ENCODE results near the gene PLCB4.

PLCB4 gene

DNA sequence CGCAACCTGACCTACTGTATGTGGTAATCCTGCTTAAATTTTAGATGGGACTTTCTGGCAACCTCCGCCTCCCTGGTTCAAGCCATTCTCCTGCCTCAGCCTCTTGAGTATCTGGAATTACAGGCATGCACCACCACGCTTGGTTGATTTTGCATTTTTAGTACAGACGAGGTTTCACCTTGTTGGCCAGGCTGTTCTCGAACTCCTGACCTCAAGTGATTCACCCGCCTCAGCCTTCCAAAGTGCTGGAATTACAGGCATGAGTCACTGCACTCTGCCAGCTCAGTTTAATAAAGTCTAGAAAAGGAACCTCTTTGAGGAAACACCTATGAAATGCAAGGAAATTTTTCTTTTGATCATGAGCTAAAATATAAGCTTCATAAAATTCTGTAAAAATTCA is 9.0 kb upstream of the PLCB4 start:
- H3K9ac ChIP-seq (ENCODE audit: low read length), result no peak overlapping the region
- H3K27ac ChIP-seq (ENCODE audit: low read depth, low read length), result no peak overlapping the region

DNA sequence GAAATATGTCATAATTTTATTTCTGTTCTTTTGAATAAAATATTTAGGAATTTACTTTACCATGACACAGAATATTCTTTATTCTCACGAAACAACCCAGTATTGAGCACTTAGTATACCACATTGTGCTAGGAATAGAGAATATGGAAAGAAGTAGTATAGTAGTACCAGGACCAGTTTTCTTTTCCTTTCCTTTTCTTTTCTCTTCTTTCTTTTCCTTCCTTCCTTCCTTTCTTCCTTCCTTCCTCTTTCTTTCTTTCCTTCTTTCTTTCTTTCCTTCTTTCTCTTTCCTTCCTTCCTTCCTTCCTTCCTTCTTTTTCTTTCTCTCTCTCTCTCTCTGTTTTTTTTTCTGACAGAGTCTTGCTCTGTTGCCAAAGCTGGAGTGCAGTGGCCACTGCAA is 7.5 kb upstream of the PLCB4 start:
- Histone ChIP-seq H3K4me3 (ENCODE audit: low read depth, low read length) (no peak overlapping the region), H3K27ac (ENCODE audit: low read depth, low read length) (no peak overlapping the region), H3K27me3 (ENCODE audit: control insufficient read depth, insufficient read depth, low read length) (no peaks in the 10 kb centered on the region), H3K9me3 (ENCODE audit: control insufficient read depth, insufficient read depth, low read depth, low read length) (no peaks in the 10 kb centered on the region), H3K4me1 (ENCODE audit: control insufficient read depth, insufficient read depth, low read length) (no peaks in the 10 kb centered on the region), H3K9ac (ENCODE audit: low read length) (no peak overlapping the region), H3K36me3 (ENCODE audit: control insufficient read depth, insufficient read depth, low read length) (no peaks in the 10 kb centered on the region)

More for the DNA sequence above, 9.0 kb upstream of the PLCB4 start:
- Histone ChIP-seq H3K36me3 (ENCODE audit: control insufficient read depth, insufficient read depth, low read length) (no peaks in the 10 kb centered on the region), H3K9me3 (ENCODE audit: control insufficient read depth, insufficient read depth, low read depth, low read length) (no peaks in the 10 kb centered on the region), H3K27me3 (ENCODE audit: control insufficient read depth, insufficient read depth, low read length) (no peaks in the 10 kb centered on the region), H3K4me3 (ENCODE audit: low read depth, low read length) (no peak overlapping the region), H3K4me1 (ENCODE audit: control insufficient read depth, insufficient read depth, low read length) (no peaks in the 10 kb centered on the region)

DNA sequence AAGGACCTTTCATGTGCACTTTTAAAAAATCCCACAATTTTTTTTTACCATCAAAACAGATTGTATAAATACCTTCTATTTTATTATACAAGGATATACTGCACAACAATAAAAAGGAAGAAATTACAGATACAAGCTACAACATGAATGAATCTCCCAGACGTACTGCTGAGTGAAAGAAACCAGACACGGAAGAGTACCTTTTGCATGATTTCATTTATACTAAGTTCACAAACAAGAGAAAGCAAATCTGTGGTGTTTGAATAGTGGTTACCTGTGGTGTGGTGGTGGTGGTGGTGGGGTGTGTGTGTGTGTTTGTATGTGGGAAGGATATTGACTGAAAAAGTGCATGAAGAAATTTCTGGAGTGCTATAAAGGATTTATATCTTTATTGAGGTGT is 6.8 kb upstream of the PLCB4 start:
- peaks cover under 1% of the 10 kb centered on the region; the same call in 1 of the 2 replicates for H3K4me1 ChIP-seq (ENCODE audit: control insufficient read depth, insufficient read depth, low read length)
- H3K4me3 ChIP-seq (ENCODE audit: low read depth, low read length), result no peak overlapping the region
- H3K36me3 ChIP-seq (ENCODE audit: control insufficient read depth, insufficient read depth, low read length), result no peaks in the 10 kb centered on the region
- no peak overlapping the region for H3K9ac ChIP-seq (ENCODE audit: low read length)
- no peaks in the 10 kb centered on the region for H3K27me3 ChIP-seq (ENCODE audit: control insufficient read depth, insufficient read depth, low read length)
- H3K9me3 ChIP-seq (ENCODE audit: control insufficient read depth, insufficient read depth, low read depth, low read length), result no peaks in the 10 kb centered on the region
- no peak overlapping the region for H3K27ac ChIP-seq (ENCODE audit: low read depth, low read length)

DNA sequence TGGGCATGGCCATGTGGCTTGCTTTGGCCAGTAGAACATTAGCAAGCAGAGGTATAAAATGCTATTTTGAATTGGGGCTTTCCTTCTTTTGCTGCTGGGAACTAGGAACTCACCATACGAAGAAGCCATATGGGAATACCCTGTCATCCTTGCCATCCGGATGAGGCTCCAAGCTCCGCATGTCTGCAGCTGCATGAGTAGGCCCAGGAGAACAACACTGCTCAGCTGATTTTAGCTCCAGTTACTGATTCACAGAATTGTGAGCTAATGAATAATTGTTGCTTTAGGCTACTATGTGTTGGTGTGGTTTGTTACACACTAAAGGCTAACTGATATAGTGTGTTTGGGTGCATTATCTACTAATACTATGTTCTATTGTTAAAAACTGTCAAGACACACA is 2.7 kb upstream of the PLCB4 start:
- no peak overlapping the region for H3K27ac ChIP-seq (ENCODE audit: low read depth, low read length)
- H3K9ac ChIP-seq (ENCODE audit: low read length), result no peak overlapping the region
- no peaks in the 10 kb centered on the region for H3K36me3 ChIP-seq (ENCODE audit: control insufficient read depth, insufficient read depth, low read length)
- no peak overlapping the region for H3K4me3 ChIP-seq (ENCODE audit: low read depth, low read length)
- peaks cover 20% of the 10 kb centered on the region for H3K4me1 ChIP-seq (ENCODE audit: control insufficient read depth, insufficient read depth, low read length)
- H3K9me3 ChIP-seq (ENCODE audit: control insufficient read depth, insufficient read depth, low read depth, low read length), result no peaks in the 10 kb centered on the region
- H3K27me3 ChIP-seq (ENCODE audit: control insufficient read depth, insufficient read depth, low read length), result no peaks in the 10 kb centered on the region

DNA sequence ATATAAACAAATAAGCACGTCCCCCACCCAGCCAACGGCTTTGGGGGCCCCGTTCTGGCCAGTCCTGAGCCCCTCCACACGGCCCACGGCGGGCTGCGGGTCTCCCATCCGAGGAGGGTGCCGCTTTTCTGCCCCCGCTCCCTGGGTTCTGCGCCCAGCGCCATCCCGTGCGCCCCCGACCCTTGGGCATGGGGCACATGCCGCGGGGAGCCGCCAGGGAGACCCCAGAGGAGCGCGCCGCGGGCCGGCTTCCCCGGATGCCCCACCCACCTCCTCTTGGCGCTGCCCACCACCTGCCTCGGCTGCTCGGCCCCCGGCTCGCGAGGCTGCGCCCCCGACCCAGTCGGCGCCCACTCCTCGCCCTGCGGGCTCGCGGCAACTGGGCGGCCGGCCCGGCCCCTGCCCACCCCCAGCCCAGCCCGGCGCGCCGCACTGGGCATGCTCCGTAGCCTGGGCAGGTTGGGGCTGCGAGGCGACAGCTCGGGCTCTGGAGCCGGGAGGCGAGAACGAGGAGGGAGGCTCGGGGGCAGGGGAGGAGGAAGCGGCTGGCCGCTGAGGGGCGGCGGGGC is 570 bp upstream of the PLCB4 start:
- Histone ChIP-seq H3K27ac (ENCODE audit: low read depth, low read length) (no peak overlapping the region), H3K27me3 (ENCODE audit: control insufficient read depth, insufficient read depth, low read length) (no peaks in the 10 kb centered on the region), H3K4me3 (ENCODE audit: low read depth, low read length) (peak overlapping the region; percentile 73), H3K4me1 (ENCODE audit: control insufficient read depth, insufficient read depth, low read length) (peaks cover 42% of the 10 kb centered on the region), H3K9ac (ENCODE audit: low read length) (peak overlapping the region; percentile 68), H3K36me3 (ENCODE audit: control insufficient read depth, insufficient read depth, low read length) (no peaks in the 10 kb centered on the region), H3K9me3 (ENCODE audit: control insufficient read depth, insufficient read depth, low read depth, low read length) (no peaks in the 10 kb centered on the region)

DNA sequence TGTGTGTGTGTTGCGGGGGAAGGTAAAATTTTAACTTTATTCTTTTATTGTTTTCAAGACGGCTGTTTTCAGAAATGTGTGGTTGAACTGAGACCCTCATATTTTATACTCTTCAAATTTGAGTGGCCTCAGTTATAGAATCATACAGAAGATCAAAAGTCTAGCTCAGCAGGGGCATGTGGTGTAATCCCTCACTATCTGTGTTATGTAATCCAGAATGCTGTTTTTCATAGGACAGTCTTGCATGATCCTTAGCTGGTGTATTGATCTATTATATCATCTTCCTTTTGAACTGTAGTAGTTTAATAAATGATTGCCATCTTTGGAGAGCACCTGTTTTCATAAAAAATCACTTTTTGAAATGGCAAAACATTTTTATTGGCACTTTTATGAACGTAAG is 1.4 kb downstream of the PLCB4 start:
- Histone ChIP-seq H3K9me3 (ENCODE audit: control insufficient read depth, insufficient read depth, low read depth, low read length) (no peaks in the 10 kb centered on the region), H3K4me1 (ENCODE audit: control insufficient read depth, insufficient read depth, low read length) (peaks cover 62% of the 10 kb centered on the region), H3K4me3 (ENCODE audit: low read depth, low read length) (peak overlapping the region; percentile 16; the same call in 1 of the 2 replicates), H3K27ac (ENCODE audit: low read depth, low read length) (no peak overlapping the region), H3K27me3 (ENCODE audit: control insufficient read depth, insufficient read depth, low read length) (no peaks in the 10 kb centered on the region), H3K36me3 (ENCODE audit: control insufficient read depth, insufficient read depth, low read length) (no peaks in the 10 kb centered on the region), H3K9ac (ENCODE audit: low read length) (no peak overlapping the region)

DNA sequence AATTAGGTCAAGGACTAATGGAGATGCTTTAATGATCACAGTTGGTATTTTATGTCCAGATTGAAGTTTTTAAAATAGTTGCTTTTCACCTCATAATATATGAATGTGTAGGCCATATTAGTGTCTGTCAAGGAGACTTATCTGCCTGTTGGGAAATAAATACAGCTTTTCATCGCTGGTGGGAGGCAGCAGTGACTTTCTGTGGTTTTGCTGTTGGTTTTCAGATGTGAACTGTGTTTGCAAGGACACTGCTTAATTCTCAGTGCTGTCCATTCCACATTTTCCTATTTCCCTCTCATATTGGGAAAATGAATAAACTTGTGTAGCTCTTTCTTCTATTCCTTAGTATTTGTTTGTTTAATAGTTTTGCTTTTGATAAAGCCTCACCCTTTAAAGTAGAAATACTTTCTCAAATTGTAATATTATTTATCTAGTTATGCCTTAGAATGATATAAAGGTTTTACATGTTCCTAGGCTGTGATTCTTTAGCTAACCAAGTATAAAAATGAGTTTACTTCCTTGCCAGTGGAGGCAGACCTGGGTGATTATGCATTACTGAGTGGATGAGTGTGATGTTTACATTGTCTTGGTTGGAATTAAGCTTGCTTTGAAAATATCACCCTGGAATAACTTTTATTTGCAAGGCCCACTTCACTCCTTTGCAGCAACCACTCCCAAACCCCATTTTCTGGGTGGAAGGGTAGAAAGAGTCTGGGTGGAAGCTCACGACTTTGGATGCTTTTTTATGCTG is 3.3 kb downstream of the PLCB4 start:
- peak overlapping the region; percentile 4; the same call in 1 of the 2 replicates for H3K4me3 ChIP-seq (ENCODE audit: low read depth, low read length)
- H3K9ac ChIP-seq (ENCODE audit: low read length), result peak overlapping the region; percentile 11
- peaks cover 69% of the 10 kb centered on the region for H3K4me1 ChIP-seq (ENCODE audit: control insufficient read depth, insufficient read depth, low read length)

DNA sequence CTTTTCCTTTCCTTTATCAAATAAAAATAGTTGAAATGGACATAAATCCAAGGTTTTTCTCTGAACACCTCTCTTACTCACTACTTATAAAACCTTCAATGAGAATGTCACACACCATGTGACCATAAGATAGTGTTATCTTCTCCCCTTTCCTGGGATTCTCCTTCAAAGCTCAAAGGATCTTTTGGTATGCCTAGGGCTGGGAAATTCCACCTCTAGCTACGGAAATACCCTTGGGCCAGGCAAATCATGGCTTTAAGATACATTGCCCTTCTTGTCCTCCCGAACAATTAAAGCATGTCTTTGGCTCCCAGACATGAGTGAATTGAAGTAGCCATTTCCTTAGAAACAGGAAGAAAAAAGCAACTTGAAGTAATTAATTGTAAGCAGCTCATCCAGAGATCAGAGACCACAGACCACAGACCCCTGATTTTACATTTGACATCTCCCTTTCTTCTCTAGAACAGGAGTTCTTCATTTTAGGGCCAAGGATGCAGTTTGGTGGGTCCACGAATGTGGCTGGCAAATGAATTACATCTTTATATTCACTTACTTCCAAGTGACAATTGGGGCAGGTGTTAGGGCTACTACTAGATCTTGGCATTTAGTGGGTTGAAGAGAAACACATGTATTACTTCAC is 4.1 kb downstream of the PLCB4 start:
- Histone ChIP-seq H3K27me3 (ENCODE audit: control insufficient read depth, insufficient read depth, low read length) (no peaks in the 10 kb centered on the region), H3K36me3 (ENCODE audit: control insufficient read depth, insufficient read depth, low read length) (no peaks in the 10 kb centered on the region), H3K4me1 (ENCODE audit: control insufficient read depth, insufficient read depth, low read length) (peaks cover 65% of the 10 kb centered on the region), H3K4me3 (ENCODE audit: low read depth, low read length) (peak overlapping the region; percentile 4; the same call in 1 of the 2 replicates), H3K9ac (ENCODE audit: low read length) (peak overlapping the region; percentile 11), H3K9me3 (ENCODE audit: control insufficient read depth, insufficient read depth, low read depth, low read length) (no peaks in the 10 kb centered on the region), H3K27ac (ENCODE audit: low read depth, low read length) (peak overlapping the region; percentile 50; the same call in 1 of the 2 replicates)

More for the DNA sequence above, 3.3 kb downstream of the PLCB4 start:
- H3K36me3 ChIP-seq (ENCODE audit: control insufficient read depth, insufficient read depth, low read length), result no peaks in the 10 kb centered on the region
- H3K27me3 ChIP-seq (ENCODE audit: control insufficient read depth, insufficient read depth, low read length), result no peaks in the 10 kb centered on the region
- H3K27ac ChIP-seq (ENCODE audit: low read depth, low read length), result peak overlapping the region; percentile 50; the same call in 1 of the 2 replicates
- H3K9me3 ChIP-seq (ENCODE audit: control insufficient read depth, insufficient read depth, low read depth, low read length), result no peaks in the 10 kb centered on the region

DNA sequence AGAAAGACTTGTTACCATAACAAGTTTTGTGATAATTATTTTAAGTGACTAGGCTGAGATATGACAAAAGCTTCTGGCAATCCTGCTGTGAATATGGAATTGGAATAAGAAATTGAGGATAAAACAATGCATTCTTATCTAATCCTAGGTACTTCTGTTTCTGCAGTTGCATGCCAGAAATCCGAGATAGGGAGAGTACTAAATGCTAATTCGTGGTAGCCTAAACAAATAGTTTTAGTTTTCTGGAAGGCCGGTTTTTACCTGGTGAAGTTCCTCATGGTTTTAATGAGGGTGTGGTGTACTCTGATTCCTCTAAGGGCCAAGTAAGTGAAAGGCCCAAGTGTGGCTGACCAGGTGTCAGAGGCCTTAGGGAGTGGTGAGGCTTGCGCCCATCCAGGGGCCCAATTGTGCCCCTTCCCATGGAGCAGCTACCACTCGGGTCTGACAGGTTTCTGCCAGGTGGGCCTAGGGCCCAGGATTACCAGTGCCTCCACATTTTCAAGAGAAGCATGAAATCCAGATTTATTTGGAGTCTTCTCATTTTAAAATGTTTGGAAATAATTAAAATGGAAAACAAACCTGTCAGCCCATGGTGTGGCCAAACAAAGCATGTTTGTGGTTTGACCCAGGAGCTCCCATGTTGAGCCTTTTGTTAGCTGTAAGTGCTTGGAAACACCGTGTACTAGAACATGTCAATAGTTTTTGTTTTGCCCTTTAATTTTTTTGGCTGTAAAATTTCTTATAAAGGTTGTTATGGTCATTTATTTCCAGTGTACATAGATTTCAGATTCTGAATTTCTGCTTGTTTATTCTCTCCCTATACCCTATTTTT is 6.6 kb downstream of the PLCB4 start:
- H3K9ac ChIP-seq (ENCODE audit: low read length), result no peak overlapping the region
- H3K4me3 ChIP-seq (ENCODE audit: low read depth, low read length), result no peak overlapping the region
- H3K27me3 ChIP-seq (ENCODE audit: control insufficient read depth, insufficient read depth, low read length), result no peaks in the 10 kb centered on the region
- H3K9me3 ChIP-seq (ENCODE audit: control insufficient read depth, insufficient read depth, low read depth, low read length), result no peaks in the 10 kb centered on the region
- peaks cover 64% of the 10 kb centered on the region for H3K4me1 ChIP-seq (ENCODE audit: control insufficient read depth, insufficient read depth, low read length)
- no peaks in the 10 kb centered on the region for H3K36me3 ChIP-seq (ENCODE audit: control insufficient read depth, insufficient read depth, low read length)
- H3K27ac ChIP-seq (ENCODE audit: low read depth, low read length), result no peak overlapping the region

DNA sequence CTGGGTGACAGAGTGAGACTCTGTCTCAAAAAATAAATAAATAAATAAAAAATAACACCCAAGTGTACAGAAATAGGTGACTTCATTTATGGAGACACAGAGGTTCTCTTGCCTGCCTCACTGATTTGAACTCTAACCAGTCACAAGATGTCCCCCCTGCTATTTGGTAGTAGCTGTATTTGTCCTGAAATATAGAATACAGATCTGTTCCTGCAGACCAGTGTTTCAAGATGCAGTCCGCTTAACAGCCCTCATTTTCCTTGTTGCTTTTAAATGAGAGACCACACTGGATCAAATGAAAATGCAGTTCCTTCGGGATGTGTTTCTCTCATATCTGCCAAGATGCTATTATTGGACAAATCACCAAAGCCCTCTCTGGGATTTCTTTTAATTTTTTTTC is 7.6 kb downstream of the PLCB4 start:
- Histone ChIP-seq H3K27ac (ENCODE audit: low read depth, low read length) (no peak overlapping the region), H3K9ac (ENCODE audit: low read length) (no peak overlapping the region), H3K4me3 (ENCODE audit: low read depth, low read length) (no peak overlapping the region), H3K9me3 (ENCODE audit: control insufficient read depth, insufficient read depth, low read depth, low read length) (no peaks in the 10 kb centered on the region), H3K36me3 (ENCODE audit: control insufficient read depth, insufficient read depth, low read length) (no peaks in the 10 kb centered on the region), H3K4me1 (ENCODE audit: control insufficient read depth, insufficient read depth, low read length) (peaks cover 54% of the 10 kb centered on the region), H3K27me3 (ENCODE audit: control insufficient read depth, insufficient read depth, low read length) (no peaks in the 10 kb centered on the region)

Measured in HUES6 (cell line).